ENCODE data around the gene WDR26. TPM values are rescaled to one million over a fixed set of nuclear protein-coding genes. Genes with fewer than 3 reads are reported as not detected.

The WDR26 gene
- total RNA-seq, 1 donor from 2014 or later = 106 TPM

DNA sequence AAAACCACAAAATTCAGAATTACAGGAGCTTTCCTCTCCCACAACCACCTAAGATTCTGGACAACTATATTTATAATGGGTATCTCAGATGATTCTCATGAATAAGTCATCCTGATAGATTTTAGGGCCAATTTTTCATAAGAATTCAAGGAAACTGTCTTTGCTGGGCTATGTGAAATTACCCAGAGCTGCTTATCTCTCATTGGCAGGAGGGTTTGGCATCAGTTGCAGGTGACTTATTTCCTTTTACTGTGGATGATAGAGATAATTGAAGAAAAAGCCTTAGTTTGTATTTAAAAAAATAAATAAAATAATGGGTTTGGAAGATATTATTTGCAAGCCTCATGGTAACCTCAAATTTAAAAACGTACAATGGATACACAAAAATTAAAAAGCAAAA, 38.2 kb upstream of the WDR26 start:
- peaks cover 5% of the 10 kb centered on the region for H3K9me3 Mint-ChIP-seq (ENCODE audit: unreplicated experiment)
- TF ChIP-seq, protein P1, sequence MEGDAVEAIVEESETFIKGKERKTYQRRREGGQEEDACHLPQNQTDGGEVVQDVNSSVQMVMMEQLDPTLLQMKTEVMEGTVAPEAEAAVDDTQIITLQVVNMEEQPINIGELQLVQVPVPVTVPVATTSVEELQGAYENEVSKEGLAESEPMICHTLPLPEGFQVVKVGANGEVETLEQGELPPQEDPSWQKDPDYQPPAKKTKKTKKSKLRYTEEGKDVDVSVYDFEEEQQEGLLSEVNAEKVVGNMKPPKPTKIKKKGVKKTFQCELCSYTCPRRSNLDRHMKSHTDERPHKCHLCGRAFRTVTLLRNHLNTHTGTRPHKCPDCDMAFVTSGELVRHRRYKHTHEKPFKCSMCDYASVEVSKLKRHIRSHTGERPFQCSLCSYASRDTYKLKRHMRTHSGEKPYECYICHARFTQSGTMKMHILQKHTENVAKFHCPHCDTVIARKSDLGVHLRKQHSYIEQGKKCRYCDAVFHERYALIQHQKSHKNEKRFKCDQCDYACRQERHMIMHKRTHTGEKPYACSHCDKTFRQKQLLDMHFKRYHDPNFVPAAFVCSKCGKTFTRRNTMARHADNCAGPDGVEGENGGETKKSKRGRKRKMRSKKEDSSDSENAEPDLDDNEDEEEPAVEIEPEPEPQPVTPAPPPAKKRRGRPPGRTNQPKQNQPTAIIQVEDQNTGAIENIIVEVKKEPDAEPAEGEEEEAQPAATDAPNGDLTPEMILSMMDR (IDR thresholded peaks at IDR 0.05) = no peak
- H3K27ac Mint-ChIP-seq (ENCODE audit: unreplicated experiment) = no peak overlapping the region
- peaks cover 6% of the 10 kb centered on the region for H3K36me3 Mint-ChIP-seq (ENCODE audit: unreplicated experiment)
- DNase-seq (ENCODE audit: extremely low spot score, unreplicated experiment) = no peak
- H3K4me1 Mint-ChIP-seq (ENCODE audit: unreplicated experiment) = no peaks in the 10 kb centered on the region
- no peaks in the 10 kb centered on the region for H3K27me3 Mint-ChIP-seq (ENCODE audit: unreplicated experiment)
- no peak overlapping the region for H3K4me3 Mint-ChIP-seq (ENCODE audit: unreplicated experiment)

DNA sequence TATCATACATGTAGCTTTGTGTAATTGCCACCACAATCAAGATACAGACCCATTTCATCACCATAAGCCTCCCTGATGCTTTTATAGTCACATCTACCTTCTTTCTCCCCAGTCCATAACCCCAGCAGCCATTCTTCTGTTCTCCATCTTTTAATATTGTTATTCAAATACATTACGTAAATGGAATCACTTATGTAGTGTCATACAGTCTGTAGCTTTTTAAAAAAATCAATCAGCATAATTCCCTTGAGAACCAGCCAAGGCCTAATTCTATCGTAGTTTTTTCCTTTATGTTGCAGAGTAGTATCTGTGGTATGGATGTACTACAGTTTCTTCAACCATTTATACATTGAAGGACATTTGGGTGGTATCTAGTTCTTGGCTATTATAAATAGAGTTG, 31.6 kb upstream of the WDR26 start:
- Mint-ChIP-seq H3K36me3 (ENCODE audit: unreplicated experiment) (peaks cover 10% of the 10 kb centered on the region), H3K4me1 (ENCODE audit: unreplicated experiment) (no peaks in the 10 kb centered on the region), H3K9me3 (ENCODE audit: unreplicated experiment) (peaks cover 11% of the 10 kb centered on the region), H3K27ac (ENCODE audit: unreplicated experiment) (no peak overlapping the region), H3K27me3 (ENCODE audit: unreplicated experiment) (no peaks in the 10 kb centered on the region), H3K4me3 (ENCODE audit: unreplicated experiment) (no peak overlapping the region)
- TF ChIP-seq, protein P1 (IDR thresholded peaks at IDR 0.05) = no peak
- DNase-seq (ENCODE audit: extremely low spot score, unreplicated experiment) = no peak

DNA sequence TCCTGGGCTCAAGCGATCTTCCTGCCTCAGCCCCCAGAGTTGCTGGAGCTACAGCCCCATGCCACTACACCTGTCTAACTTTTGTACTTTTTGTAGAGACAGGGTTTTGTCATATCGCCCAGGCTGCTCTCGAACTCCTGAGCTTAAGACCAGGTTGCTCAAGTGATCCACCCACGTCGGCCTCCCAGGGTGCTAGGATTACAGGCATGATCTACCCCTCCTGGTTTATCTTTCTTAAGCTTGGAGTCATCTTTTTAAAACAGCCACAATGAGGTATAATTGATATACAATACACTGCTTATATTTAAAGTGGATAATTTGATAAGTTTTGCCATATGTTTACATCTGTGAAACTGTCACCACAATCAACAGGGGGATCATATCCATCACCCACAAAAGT, 25.4 kb upstream of the WDR26 start:
- DNase-seq (ENCODE audit: extremely low spot score, unreplicated experiment) = no peak
- Mint-ChIP-seq H3K27me3 (ENCODE audit: unreplicated experiment) (no peaks in the 10 kb centered on the region), H3K4me1 (ENCODE audit: unreplicated experiment) (peaks cover 11% of the 10 kb centered on the region), H3K27ac (ENCODE audit: unreplicated experiment) (no peak overlapping the region), H3K36me3 (ENCODE audit: unreplicated experiment) (peaks cover 4% of the 10 kb centered on the region), H3K4me3 (ENCODE audit: unreplicated experiment) (no peak overlapping the region), H3K9me3 (ENCODE audit: unreplicated experiment) (peaks cover 5% of the 10 kb centered on the region)
- TF ChIP-seq, protein P1 (IDR thresholded peaks at IDR 0.05) = no peak

DNA sequence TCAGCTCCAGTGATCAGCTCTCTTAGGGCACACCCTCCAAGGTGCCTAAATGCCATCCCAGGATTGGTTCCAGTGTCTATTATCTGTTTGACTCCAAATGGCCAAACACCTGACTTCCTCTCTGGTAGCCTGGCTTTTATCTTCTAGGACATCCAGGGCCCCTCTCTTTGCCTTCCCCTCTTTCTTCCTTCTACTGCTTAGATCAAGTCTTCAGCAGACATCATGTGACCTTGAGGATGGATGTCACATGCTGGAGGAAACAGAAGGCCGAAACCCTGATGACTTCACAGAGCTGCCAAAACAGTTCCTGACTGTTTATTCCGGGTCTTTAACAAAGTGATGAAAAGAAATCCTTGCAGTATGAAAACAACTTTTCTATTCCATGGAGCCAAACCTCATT, 24.4 kb upstream of the WDR26 start:
- TF ChIP-seq, protein P1 (IDR thresholded peaks at IDR 0.05) = no peak
- Mint-ChIP-seq H3K36me3 (ENCODE audit: unreplicated experiment) (peaks cover 4% of the 10 kb centered on the region), H3K4me3 (ENCODE audit: unreplicated experiment) (no peak overlapping the region), H3K27me3 (ENCODE audit: unreplicated experiment) (no peaks in the 10 kb centered on the region), H3K4me1 (ENCODE audit: unreplicated experiment) (peaks cover 11% of the 10 kb centered on the region), H3K9me3 (ENCODE audit: unreplicated experiment) (peaks cover 5% of the 10 kb centered on the region), H3K27ac (ENCODE audit: unreplicated experiment) (no peak overlapping the region)
- DNase-seq (ENCODE audit: extremely low spot score, unreplicated experiment) = no peak

- DNase-seq (ENCODE audit: extremely low spot score, unreplicated experiment) = no peak
- TF ChIP-seq, protein P1 (IDR thresholded peaks at IDR 0.05) = no peak
- no peak overlapping the region for H3K4me3 Mint-ChIP-seq (ENCODE audit: unreplicated experiment)
- H3K27me3 Mint-ChIP-seq (ENCODE audit: unreplicated experiment) = no peaks in the 10 kb centered on the region
- H3K36me3 Mint-ChIP-seq (ENCODE audit: unreplicated experiment) = peaks cover 4% of the 10 kb centered on the region
- H3K4me1 Mint-ChIP-seq (ENCODE audit: unreplicated experiment) = peaks cover 11% of the 10 kb centered on the region
- H3K27ac Mint-ChIP-seq (ENCODE audit: unreplicated experiment) = no peak overlapping the region
- H3K9me3 Mint-ChIP-seq (ENCODE audit: unreplicated experiment) = peaks cover 5% of the 10 kb centered on the region
Observed at GRCh38 chr1:224458296-224458695, 23.7 kb upstream of the WDR26 start.
